Neural cell (in vitro differentiated cells): ENCODE measurements around the gene EXD3.

Experiments
- EP300 ChIP-seq: fragments of 450-650 bp; conservative IDR thresholded peaks from 2 replicates; pipeline ENCODE4 v1.6.1; 2014; ENCODE audit warnings: antibody characterized with exemption, mild to moderate bottlenecking, moderate library complexity; ENCODE audit not compliant: poor library complexity, severe bottlenecking
- EZH2 ChIP-seq: fragments of 200-600, 300-800 bp; shearing (Covaris generic), sonication (generic); IDR thresholded peaks from 2 replicates; pipeline ENCODE4 v1.6.1; 2014; ENCODE audit warnings: antibody characterized with exemption, low read length, borderline replicate concordance, mild to moderate bottlenecking; ENCODE audit not compliant: insufficient read depth, poor library complexity, severe bottlenecking
- MXI1 ChIP-seq: fragments of 450-650 bp; conservative IDR thresholded peaks from 2 replicates; pipeline ENCODE4 v1.6.1; 2014; ENCODE audit warnings: antibody characterized with exemption, mild to moderate bottlenecking; ENCODE audit not compliant: poor library complexity, severe bottlenecking
- POLR2AphosphoS5 ChIP-seq: IDR thresholded peaks from 2 replicates; pipeline ENCODE4 v1.6.1; 2012
- RAD21 ChIP-seq: fragments of 450-650 bp; conservative IDR thresholded peaks from 2 replicates; pipeline ENCODE4 v1.6.1; 2014; ENCODE audit warnings: antibody characterized with exemption, mild to moderate bottlenecking, moderate library complexity
- SMC3 ChIP-seq: fragments of 450-650 bp; conservative IDR thresholded peaks from 2 replicates; pipeline ENCODE4 v1.6.1; 2014; ENCODE audit warnings: antibody characterized with exemption, mild to moderate bottlenecking, moderate library complexity; ENCODE audit not compliant: poor library complexity
- TAF1 ChIP-seq: IDR thresholded peaks from 2 replicates; pipeline ENCODE4 v1.6.1; 2012; ENCODE audit warnings: low read depth
- TF ChIP-seq, protein P1 (sequence below): fragments of 450-650 bp; IDR thresholded peaks from 2 replicates; pipeline ENCODE4 v1.5.1; 2014; ENCODE audit warnings: antibody characterized with exemption, mild to moderate bottlenecking, moderate library complexity; ENCODE audit not compliant: poor library complexity, severe bottlenecking
- TF ChIP-seq, protein P2 (sequence below): IDR thresholded peaks from 2 replicates; pipeline ENCODE4 v1.6.1; 2012; ENCODE audit warnings: borderline replicate concordance

DNA sequence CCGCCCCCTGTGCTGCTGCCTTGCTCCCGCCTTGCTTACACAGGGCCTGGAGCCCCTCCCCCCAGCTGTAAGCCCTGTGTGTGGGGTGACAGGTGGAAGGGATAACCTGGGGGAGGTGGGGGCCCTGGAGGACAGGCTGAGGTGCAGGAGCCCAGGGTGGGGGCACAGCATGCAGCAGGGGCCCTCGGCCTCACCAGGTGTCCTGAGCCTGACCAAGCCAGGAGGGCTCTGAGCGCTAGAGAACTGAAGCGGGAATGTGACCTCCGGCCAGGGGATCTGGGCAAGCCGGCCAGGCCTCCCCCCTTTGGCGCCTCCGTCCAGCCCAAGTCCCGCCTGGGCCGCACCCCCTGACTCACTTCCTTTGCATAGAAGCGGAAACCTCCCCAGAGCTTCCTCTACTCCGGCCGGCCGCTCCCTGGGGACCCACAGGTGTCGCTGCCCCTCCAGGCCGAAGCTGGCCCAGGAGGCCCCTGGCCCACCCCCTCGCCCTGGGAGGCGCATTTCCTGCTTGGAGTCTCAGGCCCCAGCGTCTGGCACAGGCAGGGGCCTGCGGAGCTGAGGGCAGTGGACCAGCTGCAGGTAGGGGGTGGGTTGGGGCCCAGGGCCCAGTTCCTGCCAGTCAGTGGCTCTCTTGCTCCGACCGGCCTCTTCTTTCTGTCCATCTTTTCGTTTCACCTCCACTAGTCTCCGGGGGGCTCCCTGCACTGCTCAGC is 145.5 kb downstream of the EXD3 start, which contains the start of gene TOR4A:
- no peak for TF ChIP-seq EP300
- TF ChIP-seq, protein P1, sequence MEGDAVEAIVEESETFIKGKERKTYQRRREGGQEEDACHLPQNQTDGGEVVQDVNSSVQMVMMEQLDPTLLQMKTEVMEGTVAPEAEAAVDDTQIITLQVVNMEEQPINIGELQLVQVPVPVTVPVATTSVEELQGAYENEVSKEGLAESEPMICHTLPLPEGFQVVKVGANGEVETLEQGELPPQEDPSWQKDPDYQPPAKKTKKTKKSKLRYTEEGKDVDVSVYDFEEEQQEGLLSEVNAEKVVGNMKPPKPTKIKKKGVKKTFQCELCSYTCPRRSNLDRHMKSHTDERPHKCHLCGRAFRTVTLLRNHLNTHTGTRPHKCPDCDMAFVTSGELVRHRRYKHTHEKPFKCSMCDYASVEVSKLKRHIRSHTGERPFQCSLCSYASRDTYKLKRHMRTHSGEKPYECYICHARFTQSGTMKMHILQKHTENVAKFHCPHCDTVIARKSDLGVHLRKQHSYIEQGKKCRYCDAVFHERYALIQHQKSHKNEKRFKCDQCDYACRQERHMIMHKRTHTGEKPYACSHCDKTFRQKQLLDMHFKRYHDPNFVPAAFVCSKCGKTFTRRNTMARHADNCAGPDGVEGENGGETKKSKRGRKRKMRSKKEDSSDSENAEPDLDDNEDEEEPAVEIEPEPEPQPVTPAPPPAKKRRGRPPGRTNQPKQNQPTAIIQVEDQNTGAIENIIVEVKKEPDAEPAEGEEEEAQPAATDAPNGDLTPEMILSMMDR: no peak
- TF ChIP-seq POLR2AphosphoS5: no peak
- no peak for TF ChIP-seq EZH2
- TF ChIP-seq TAF1: no peak
- no peak for TF ChIP-seq MXI1
- TF ChIP-seq, protein P2, sequence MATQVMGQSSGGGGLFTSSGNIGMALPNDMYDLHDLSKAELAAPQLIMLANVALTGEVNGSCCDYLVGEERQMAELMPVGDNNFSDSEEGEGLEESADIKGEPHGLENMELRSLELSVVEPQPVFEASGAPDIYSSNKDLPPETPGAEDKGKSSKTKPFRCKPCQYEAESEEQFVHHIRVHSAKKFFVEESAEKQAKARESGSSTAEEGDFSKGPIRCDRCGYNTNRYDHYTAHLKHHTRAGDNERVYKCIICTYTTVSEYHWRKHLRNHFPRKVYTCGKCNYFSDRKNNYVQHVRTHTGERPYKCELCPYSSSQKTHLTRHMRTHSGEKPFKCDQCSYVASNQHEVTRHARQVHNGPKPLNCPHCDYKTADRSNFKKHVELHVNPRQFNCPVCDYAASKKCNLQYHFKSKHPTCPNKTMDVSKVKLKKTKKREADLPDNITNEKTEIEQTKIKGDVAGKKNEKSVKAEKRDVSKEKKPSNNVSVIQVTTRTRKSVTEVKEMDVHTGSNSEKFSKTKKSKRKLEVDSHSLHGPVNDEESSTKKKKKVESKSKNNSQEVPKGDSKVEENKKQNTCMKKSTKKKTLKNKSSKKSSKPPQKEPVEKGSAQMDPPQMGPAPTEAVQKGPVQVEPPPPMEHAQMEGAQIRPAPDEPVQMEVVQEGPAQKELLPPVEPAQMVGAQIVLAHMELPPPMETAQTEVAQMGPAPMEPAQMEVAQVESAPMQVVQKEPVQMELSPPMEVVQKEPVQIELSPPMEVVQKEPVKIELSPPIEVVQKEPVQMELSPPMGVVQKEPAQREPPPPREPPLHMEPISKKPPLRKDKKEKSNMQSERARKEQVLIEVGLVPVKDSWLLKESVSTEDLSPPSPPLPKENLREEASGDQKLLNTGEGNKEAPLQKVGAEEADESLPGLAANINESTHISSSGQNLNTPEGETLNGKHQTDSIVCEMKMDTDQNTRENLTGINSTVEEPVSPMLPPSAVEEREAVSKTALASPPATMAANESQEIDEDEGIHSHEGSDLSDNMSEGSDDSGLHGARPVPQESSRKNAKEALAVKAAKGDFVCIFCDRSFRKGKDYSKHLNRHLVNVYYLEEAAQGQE: no peak
- no peak for TF ChIP-seq RAD21
- no peak for TF ChIP-seq SMC3
